ENCODE measurements around the gene TMEM154. TPM values are rescaled to one million over a fixed set of nuclear protein-coding genes. Genes with fewer than 3 reads are reported as not detected.

TMEM154 gene
- total RNA-seq, 1 experiment from 2014 or later = 23.3 TPM

DNA sequence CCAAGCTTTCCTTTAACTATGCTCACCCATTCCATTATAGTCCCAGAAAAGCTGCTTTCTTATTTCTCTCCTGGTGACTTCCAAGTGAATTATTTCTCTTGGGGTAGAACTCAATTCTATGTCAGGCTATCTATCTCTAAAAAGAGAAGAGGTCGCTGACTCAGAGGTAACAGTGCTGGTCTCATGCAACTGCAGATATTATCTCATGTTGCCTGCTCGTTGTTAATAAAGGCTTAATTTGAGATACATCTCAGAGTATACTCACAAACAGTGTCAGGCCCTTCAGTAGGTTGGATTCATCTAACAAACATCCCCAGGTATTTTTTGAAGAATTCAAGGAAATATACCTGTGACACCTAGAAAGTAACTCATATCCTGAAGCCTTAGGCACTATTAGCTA is 2.7 kb downstream of the TMEM154 start:
- no TSS peak for BruUV-seq (replicated peaks)
- H3K4me1 Mint-ChIP-seq (ENCODE audit: low read depth, unreplicated experiment) = peaks cover 19% of the 10 kb centered on the region
- CTCF ChIA-PET = no interaction called here
- no peak overlapping the region for H3K4me3 Mint-ChIP-seq (ENCODE audit: low read depth, unreplicated experiment)
- H3K27me3 Mint-ChIP-seq (ENCODE audit: unreplicated experiment) = no peaks in the 10 kb centered on the region
- no peak for DNase-seq
- H3K9me3 Mint-ChIP-seq (ENCODE audit: low read depth, unreplicated experiment) = no peaks in the 10 kb centered on the region
- peaks cover 12% of the 10 kb centered on the region for H3K36me3 Mint-ChIP-seq (ENCODE audit: insufficient read depth, unreplicated experiment)
- TF ChIP-seq, protein P1, sequence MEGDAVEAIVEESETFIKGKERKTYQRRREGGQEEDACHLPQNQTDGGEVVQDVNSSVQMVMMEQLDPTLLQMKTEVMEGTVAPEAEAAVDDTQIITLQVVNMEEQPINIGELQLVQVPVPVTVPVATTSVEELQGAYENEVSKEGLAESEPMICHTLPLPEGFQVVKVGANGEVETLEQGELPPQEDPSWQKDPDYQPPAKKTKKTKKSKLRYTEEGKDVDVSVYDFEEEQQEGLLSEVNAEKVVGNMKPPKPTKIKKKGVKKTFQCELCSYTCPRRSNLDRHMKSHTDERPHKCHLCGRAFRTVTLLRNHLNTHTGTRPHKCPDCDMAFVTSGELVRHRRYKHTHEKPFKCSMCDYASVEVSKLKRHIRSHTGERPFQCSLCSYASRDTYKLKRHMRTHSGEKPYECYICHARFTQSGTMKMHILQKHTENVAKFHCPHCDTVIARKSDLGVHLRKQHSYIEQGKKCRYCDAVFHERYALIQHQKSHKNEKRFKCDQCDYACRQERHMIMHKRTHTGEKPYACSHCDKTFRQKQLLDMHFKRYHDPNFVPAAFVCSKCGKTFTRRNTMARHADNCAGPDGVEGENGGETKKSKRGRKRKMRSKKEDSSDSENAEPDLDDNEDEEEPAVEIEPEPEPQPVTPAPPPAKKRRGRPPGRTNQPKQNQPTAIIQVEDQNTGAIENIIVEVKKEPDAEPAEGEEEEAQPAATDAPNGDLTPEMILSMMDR (IDR thresholded peaks at IDR 0.05; ENCODE audit: unreplicated experiment) = no peak
- no peak overlapping the region for H3K27ac Mint-ChIP-seq (ENCODE audit: unreplicated experiment)
- intact Hi-C loops (cut with micrococcal nuclease; ENCODE audit: unreplicated experiment) = no loop called here

- TF ChIP-seq, protein P1 (IDR thresholded peaks at IDR 0.05; ENCODE audit: unreplicated experiment) = no peak
- H3K36me3 Mint-ChIP-seq (ENCODE audit: insufficient read depth, unreplicated experiment) = peaks cover 12% of the 10 kb centered on the region
- DNase-seq = no peak
- H3K4me1 Mint-ChIP-seq (ENCODE audit: low read depth, unreplicated experiment) = peaks cover 10% of the 10 kb centered on the region
- intact Hi-C loops (cut with micrococcal nuclease; ENCODE audit: unreplicated experiment) = no loop called here
- no peaks in the 10 kb centered on the region for H3K27me3 Mint-ChIP-seq (ENCODE audit: unreplicated experiment)
- CTCF ChIA-PET = no interaction called here
- H3K27ac Mint-ChIP-seq (ENCODE audit: unreplicated experiment) = no peak overlapping the region
- BruUV-seq (replicated peaks) = no TSS peak
- H3K4me3 Mint-ChIP-seq (ENCODE audit: low read depth, unreplicated experiment) = no peak overlapping the region
- no peaks in the 10 kb centered on the region for H3K9me3 Mint-ChIP-seq (ENCODE audit: low read depth, unreplicated experiment)
These were observed 3.5 kb downstream of the TMEM154 start for GRCh38 chr4:152676052-152676854.

DNA sequence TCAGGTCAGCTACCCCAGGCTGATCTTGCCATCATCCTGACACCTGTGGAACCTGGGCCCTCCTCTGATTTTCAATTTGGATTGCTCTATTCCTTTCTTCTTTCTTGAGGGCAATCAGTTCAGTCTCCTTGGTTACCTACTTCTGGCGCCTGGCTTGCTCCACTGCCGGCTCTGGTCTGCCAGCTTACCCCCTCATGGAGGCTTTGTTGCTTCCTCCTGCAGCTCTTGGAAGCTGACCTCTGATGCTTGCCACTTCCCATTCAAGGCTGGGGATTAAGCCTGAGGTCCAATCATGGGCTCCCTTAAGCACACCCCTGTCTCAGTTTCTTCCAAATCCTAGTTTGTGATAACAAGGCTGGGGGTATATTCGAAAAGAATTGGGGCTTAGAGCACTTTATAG is 5.4 kb downstream of the TMEM154 start:
- CTCF ChIA-PET = no interaction called here
- no peaks in the 10 kb centered on the region for H3K4me1 Mint-ChIP-seq (ENCODE audit: low read depth, unreplicated experiment)
- H3K27me3 Mint-ChIP-seq (ENCODE audit: unreplicated experiment) = no peaks in the 10 kb centered on the region
- no peak for DNase-seq
- intact Hi-C loops (cut with micrococcal nuclease; ENCODE audit: unreplicated experiment) = no loop called here
- TF ChIP-seq, protein P1 (IDR thresholded peaks at IDR 0.05; ENCODE audit: unreplicated experiment) = no peak
- H3K4me3 Mint-ChIP-seq (ENCODE audit: low read depth, unreplicated experiment) = no peak overlapping the region
- no peaks in the 10 kb centered on the region for H3K9me3 Mint-ChIP-seq (ENCODE audit: low read depth, unreplicated experiment)
- no peak overlapping the region for H3K27ac Mint-ChIP-seq (ENCODE audit: unreplicated experiment)
- H3K36me3 Mint-ChIP-seq (ENCODE audit: insufficient read depth, unreplicated experiment) = peaks cover 4% of the 10 kb centered on the region
- BruUV-seq (replicated peaks) = no TSS peak

GRCh38 chr4:152673489-152673888 is 6.3 kb downstream of the TMEM154 start:
- H3K27ac Mint-ChIP-seq (ENCODE audit: unreplicated experiment) = no peak overlapping the region
- H3K4me1 Mint-ChIP-seq (ENCODE audit: low read depth, unreplicated experiment) = no peaks in the 10 kb centered on the region
- no TSS peak for BruUV-seq (replicated peaks)
- intact Hi-C loops (cut with micrococcal nuclease; ENCODE audit: unreplicated experiment) = no loop called here
- no peak overlapping the region for H3K4me3 Mint-ChIP-seq (ENCODE audit: low read depth, unreplicated experiment)
- no peaks in the 10 kb centered on the region for H3K36me3 Mint-ChIP-seq (ENCODE audit: insufficient read depth, unreplicated experiment)
- CTCF ChIA-PET = interaction anchor here (0.7 to 1.0 kb wide), 2 partner anchors 54 to 488 kb away, joined by 4 to 7 read pairs; no protein-coding TSS in a partner anchor
- TF ChIP-seq, protein P1 (IDR thresholded peaks at IDR 0.05; ENCODE audit: unreplicated experiment) = no peak
- H3K9me3 Mint-ChIP-seq (ENCODE audit: low read depth, unreplicated experiment) = no peaks in the 10 kb centered on the region
- DNase-seq = no peak
- H3K27me3 Mint-ChIP-seq (ENCODE audit: unreplicated experiment) = no peaks in the 10 kb centered on the region

Measured in Calu3 (cell line).